CD4-positive, alpha-beta T cell treated with Interleukin-17A for 4 hours (primary cell): ENCODE results near the gene GRIK4.

Source experiments
- DNase-seq: peaks from one replicate; pipeline ENCODE4 v3.0.0-alpha.2; 2020; ENCODE audit warnings: mixed read lengths

The GRIK4 gene

DNA sequence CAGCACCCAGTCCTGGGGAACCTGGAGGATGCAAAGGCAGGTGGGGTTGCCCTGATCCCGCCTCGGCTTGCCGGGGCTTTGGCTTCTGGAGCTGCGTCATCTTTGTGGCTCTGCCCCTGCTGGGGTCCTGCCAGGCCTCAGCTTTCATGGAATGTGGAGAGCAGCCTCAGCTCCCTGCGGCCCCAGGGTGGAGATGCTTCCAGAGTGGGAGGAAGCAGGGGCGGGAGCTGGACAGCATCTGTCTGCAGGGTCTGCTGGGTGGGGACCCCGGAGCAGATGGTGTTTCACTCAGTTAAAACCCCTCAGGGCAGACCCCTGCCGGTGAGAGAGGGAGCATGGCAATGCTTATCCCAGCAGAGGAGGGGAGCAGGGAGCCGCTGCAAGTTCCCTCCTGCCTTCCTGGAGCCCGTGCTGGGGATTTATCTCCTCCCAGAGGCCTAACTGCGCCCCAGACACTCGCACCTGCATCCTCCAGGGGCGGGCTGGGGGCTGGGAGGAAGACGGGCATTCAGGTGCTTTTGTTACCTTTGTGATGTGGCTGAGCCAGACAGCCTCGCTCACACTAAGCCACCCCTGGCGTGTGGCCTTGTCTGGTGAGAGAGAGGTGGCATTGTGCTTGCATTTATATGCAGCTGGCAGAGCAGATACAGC is 15.7 kb downstream of the GRIK4 start:
- no peak for DNase-seq

DNA sequence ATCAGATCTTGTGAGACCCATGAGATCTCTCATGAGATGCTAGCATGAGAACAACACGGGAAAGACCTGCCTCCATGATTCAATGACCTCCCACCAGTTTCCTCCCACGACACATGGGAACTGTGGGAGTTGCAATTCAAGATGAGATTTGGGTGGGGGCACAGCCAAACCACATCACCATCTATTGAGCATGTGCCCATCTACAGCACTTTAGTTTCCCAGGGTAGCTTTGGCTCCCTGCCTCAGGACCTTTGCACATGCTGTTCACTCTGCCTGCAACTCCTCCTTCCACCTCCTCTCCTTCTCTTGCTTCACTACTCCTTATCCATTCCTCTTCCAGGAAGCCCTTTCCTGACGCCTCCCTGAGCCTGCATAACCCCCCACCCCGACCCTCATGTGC is 17.2 kb downstream of the GRIK4 start:
- DNase-seq: no peak

DNA sequence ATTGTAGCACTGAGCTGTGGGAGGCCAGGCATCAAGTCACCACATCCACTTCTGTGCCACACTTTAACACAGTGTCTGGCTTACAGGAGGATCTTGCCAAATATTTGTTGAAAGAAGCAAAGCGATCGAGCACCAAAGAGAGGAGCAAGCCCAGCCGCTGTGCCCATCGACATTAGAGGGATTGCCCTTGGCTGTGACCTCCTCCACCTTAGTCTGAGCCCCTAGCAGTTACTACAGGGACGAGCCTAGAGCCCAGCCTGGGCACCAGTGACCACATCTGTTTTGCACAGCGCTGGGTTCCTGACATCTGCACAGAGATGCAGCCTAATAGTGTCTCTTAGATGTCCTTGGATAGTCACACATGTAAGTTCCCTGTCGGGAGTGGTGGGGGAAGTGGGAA is 17.7 kb downstream of the GRIK4 start:
- DNase-seq: no peak

DNA sequence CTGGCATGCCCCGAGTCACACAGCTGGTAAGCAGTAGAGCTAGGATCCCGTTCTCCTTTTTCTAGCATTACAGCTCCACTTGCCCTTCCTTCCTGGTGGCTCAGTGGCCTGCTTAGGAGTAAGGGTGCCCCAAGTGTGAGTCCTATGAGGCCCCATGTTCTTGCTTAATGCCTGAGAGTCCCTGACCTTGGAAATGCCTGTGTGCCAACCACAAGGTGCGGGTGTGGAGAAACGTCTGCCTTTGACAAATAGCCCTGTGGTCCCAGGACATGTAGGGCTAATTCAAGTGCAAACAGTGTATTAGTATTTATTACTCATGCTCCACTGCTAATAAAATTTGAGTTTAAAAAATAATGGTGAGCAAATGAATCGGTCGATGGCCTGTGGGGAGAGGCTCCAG is 18.4 kb downstream of the GRIK4 start:
- no peak for DNase-seq

DNA sequence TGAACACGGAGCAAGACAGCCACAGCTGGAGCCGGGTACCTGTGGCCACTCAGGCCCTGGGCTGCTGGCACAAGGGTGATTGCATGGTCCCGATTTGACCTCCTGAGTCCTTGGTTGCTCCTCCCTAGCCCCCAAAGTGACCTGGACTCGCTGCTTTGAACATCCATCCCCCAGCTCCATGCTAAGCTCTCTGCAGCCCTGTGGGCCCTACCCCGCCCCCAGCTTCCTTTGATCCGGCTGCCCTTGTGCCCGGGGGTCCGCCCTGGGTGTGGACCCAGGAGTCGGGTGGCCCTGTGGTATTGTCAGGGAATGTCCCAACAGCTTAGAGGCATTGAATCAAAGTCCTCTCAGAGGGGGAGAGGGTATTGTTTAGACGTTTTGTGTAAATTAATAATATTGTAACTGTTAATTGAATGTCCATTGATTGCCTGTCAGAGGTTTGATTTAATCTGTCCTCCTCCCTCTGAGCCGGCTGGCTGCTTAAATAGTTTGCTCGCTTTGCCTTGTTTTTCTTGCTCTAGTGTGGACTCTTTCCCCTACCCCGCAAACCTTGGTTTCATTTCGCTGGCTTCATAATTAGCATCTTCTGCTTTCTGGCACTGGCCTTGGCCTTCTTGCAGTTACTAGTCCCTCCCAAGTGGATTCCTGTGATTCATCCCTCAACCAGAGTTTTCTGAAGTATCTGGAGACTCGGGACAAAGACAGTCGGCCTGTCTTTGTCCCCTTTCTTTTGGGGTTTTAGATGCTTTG is 20.7 kb downstream of the GRIK4 start:
- no peak for DNase-seq

DNA sequence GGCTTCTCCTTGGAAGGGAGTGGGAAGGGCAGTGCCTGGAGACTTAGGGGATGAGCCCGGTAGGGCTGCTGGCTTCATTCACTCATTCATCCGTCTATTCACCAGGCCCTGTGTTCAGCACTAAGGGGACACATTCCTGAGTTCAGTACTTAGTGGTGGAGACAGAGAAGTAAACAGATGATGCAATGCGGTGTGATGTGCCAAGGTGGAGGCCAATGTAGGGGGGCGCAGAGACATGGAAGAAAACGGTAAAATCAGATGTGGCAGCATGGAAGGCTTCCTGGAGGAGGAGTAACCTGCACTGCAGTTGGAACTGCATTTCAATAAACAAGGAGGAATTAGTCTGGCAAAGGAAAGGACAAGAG is 21.3 kb downstream of the GRIK4 start:
- DNase-seq: no peak

DNA sequence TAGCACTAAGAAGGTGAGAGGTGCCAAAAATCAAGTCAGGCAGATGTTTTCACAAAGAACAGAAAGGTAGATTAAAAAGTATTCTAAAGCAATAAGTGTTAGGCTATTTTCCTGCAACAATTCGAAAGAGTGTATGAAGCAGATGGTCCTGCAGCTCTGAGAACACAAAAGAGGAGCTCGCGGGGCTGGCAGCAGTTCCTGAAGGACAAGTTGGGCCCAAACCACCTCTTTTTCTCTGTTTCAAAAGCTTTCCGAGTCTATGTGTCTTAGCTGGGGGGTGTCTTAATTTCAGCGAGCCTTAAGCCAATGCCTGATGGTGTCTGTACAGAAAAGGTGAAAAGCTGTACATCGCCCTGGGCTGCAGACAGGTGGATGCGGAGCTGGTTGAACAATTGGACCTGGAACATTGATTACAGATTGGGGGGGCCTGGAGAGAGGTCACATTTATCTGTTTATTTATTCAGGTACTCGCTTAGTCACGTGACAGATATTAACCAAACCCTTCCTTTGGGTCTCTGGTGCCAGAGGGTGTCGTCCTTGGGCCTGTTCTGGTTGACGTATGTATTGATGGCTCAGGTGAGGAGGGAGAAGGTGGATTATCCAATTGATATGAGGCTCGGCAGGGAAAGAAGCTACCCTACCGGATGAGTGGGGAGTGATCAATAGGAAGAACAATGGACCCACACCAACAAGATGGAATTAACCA is 24.7 kb downstream of the GRIK4 start:
- DNase-seq: no peak

DNA sequence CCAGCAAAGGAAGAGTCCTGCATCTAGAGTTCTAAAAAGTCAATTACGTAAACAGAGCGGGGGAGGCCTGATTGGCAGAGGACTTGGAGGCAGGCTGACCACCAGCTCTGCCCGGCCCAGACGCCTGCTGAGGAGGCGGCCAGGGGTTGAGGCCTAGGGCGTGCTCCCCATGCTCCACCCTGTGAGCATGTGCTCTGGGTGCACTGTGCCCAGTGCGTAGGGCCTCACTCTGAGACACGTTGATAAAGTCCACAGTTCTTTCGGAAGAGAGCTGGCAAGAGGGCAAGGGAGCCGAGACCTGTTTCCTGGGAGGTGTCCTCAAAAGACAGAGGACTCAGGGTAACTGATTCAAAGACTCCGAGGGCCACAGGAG is 25.2 kb downstream of the GRIK4 start:
- no peak for DNase-seq

DNA sequence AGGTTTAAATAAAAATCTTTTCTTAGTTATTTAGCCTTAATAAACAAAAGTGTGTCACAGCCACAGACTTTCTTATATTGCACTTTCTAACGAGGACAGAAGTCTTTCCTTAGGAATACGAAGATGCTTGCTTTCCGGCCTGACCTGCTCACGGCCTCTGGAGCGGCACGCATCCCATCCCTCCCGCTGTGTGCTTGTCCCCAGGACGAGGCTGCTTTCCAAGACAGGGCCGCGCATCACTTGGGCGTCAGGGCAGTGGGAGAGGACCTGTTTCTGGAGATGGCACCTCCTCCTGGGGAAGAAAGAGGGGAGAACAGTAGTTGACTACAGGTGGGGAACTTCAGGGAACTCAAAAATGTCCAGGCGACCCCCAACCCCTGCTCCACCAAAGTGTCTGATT is 26.4 kb downstream of the GRIK4 start:
- DNase-seq: no peak

DNA sequence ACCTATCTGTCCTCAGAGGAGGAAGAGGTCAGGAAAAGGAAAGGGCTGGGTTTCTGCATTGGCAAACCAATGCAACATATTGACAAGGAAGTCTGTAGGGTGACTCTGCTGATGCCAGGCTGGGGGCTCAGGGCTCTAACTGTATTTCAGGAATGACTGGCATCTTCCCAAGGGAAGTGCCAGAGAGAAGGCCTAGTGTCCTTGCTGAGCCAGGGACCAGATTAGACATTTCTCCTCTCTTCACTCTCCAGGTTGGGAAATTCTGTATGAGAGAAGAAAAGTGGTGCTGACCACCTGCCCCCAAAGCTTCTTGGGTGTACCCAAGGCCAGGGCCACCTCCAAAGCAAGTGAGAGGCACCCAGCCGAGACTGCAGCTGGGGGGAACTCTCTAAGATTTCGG is 27.2 kb downstream of the GRIK4 start:
- DNase-seq: no peak

DNA sequence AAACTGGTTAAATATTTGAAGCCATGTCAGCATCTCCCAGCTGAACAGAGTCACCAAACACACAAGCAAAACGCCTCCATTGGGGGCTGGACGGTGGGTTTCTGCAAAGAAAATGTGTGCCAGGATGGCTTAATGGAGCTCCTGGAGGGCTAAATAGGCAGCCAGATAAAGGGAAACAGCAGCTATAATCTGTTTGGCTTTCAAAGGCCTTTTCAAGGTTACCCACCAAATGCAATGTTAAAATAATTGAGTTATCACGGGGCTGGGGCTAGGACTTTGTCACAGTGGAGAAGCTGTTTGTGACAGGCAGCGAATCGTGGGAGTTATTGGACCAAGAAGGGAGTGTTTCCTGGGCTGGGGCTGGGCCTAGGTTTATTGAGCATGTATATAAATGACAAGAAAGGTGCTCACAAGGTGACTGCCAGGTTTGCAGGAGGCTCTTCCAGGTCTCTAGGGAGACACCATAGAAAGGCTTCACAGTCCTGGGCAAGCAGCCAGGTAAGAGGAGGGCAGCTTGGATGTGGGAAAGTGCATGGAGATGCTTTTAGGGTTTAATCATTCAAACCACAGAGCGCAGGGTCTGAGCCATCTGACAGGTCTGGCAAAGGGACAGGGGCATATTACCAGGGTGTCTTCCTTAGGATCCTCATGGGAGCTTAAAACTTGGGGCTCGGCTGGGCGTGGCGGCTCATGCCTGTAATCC is 28.3 kb downstream of the GRIK4 start:
- DNase-seq: no peak

DNA sequence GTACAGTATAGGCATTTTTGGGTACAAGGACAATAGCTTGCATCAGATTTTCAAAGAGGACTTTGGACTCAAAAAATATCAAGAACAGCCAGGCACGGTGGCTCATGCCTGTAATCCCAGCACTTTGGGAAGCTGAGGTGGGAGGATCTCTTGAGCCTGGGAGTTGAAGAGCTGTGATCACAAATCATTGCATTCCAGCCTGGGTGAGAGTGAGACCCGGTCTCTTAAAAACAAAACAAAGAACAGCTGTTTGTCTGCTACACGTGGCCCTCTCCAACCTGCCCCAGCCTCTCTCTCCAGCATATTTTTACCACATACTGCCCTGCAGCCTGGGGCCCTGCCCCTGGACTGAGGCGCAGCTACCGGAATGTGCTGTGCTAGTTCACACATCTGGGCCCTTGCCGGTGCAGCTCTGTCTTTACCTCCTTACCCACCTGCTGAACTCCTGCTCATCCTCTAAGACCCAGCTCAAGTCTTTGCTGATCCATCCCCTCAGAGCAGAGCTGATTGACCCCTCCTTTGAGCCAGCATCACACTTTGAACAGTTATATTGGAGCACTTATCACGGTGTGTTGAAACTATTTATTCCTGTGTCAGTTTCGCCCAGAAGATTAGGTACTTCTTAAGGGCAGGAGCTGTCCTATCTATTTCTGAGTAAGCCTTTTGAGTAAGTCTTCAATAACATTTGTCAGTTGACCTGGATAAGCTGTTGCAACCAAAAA is 29.4 kb downstream of the GRIK4 start:
- DNase-seq: no peak

DNA sequence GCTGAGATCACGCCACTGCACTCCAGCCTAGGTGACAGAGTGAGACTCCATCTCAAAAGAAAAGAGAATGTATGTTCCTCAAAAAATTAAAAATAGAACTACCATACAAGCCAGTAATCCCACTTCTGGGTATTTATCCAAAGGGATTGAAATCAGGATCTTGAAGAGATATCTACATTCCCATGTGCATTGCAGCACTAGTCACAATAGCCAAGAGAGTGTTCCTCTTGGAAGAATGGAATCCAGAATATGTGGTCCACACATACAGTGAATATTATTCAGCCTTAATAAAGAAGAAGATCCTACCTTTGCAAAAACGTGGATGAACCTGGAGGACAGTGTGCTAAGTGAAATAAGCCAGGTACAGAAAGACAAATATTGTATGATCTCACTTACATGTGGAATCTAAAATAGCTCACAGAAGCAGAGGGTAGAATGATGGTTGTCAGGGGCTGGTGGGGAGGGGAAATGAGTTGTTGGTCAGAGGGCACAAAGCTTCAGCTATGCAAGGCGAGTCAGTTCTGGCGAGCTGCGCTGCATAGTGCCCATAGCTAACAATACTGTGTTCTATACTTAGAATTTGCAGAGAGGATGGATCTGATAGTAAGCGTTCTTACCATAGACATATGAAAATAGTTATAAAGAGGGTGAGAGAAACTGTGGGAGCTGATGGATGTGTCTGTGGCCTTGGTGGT is 32.1 kb downstream of the GRIK4 start:
- no peak for DNase-seq

DNA sequence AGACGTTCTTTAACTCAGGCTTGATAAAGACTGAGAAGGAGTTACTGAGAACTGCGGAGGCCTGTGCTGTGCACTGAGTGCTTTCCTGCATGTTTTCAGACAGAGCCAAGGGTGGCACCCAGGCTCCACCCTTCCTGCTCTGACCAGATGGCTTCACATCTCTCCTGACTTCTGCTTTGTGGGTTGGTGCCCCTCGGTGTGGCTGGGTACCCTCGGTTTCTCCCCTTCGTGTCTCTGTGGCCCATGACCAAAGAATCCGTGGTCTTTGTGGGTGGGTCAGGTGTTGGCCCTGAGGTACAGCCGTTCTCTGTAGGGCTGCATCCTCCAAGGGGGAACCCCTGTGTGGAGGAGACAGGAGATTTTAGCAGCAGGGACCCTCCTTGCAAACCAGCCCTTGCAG is 34.3 kb downstream of the GRIK4 start:
- DNase-seq: no peak

DNA sequence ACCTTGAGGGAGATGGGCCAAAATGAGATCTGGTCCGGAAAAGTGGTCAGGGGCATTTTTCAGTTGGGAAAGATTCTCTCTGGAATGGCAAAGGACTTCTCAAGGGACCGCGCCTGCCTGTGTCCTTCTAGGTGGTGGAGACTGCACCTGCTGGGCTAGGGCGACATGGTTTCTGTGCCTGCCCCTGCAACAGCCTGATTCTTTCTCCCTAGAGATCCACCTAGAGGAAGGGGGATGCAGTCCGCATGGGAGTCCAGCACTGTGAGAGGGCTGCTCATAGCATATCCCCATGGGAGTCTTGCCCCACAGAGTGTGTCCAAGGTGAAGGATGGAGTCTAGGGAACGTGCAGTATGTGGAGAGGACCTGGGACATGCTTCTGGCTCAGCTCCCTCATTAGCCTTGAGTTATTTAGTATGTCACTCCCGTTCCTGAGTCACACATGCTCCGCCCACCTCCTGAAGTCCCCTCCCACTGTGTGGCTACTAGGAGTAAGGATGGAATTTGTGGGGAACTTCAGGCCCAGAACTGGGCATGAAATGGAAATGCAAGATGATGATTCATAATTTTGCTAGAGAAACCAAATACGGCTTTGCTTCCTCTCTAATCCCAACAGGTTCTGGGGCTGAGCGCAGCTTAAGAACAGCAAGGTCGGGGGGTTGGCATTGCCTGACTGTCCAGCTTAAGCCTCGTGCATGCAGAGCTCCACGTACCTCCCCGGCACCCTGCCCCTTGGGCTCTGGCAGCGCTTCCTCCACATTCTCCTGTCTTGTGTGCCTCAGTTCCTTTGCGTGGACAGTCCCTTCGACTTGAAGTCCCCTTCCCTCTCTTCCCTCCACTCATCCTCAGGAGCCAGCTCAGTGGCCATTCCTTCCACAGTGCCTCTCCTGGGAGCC is 35.0 kb downstream of the GRIK4 start:
- DNase-seq: no peak

DNA sequence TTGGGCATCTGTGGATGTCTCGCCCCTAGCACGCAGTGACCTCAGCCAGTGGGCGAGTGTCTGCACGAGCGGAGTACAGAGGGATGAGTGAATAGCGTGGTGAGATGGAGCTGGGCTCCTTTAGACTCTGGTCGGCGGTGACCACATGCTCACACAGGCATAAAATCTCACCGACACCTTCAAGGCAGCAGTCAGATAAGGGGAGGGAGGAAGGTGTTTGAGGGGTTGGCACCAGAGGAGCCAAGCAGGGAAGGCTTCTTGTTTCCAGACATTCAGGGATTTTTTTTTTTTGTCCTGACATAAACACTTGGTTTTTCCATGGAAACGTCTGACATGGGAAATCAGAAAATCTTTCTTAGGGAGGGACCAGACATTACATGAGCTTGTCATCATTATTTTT is 35.8 kb downstream of the GRIK4 start:
- no peak for DNase-seq

DNA sequence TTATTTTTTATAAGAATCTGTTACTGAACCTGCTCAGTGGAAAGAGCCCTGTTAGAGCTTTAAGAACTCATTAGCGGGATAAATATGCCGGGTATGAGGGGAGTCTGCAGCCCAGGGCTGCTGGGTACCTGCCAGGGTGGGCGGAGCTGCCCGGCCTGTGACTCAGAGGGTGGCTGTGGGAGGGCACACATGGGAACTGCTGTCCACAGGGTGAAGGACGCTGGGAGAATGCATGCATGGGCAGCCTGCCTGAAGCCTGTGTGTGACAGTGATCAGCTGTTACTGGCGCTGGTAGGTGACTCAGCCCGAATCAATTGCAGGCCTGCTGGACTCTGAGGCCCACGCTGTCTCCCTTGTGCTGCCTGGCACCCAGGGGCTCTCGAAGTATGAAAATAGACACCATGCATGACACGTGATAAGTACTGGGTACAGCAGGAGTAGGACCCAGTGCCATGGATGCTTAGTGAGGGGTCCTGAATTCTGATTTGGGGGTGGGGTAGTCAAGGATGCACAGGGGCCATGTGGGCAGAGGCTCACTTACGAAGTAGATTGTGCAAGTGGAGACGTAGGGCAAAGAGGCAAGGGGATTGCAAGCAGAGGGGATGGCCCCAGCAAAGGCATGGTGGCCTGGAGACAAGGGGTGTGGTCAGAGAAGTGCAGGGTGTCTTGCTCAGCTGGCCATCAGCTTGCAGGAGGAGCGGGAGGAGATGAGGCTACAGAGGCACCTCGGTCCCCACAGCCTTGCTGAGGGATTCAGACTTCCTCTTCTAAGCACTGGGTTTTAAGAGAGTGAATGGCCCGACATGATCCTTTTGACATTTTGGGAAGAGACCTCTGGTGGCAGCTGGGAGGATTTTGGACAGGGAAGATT is 36.5 kb downstream of the GRIK4 start:
- no peak for DNase-seq

DNA sequence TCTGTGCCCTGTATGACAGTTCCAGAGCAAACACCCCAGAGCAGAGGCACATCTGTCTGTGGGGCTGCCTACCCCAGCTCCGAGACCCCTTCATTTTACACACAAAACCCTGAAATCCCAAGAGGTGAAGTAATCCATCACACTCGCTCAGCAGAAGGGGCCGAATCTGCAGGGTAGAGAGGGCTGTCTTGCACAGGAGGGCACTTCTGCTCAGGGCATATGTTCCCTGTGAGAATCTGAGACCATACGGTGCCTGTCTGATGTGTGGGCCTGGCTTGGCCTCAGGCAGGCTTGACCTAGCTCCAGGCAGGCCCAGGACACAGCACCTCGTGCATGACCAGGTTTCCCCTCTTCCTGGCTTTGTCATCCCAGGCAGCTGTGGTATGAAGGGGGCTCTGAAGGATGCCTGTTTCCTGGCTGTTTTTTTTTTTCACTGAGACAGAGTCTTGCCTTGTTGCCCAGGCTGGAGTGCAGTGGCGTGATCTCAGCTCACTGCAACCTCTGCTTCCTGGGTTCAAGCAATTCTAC is 37.2 kb downstream of the GRIK4 start:
- DNase-seq: no peak

DNA sequence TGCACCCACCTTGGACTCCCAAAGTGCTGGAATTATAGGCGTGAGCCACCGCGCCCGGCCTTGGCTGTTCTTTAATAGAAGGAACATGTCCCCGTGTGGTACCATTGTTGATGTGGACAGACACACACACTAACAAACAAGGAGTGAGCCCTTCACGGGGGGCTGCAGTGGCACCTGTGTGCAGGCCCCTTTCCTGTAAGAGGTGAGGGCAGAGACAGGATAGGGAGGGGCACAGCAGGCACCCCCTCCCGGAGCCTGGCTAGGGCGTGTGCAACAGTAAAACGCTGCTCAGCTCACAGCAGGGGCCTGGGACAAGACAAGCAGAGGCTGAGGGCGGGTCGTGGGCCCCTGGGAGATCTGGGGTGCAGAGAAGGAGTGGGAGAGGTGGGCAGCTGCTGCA is 37.8 kb downstream of the GRIK4 start:
- DNase-seq: no peak

DNA sequence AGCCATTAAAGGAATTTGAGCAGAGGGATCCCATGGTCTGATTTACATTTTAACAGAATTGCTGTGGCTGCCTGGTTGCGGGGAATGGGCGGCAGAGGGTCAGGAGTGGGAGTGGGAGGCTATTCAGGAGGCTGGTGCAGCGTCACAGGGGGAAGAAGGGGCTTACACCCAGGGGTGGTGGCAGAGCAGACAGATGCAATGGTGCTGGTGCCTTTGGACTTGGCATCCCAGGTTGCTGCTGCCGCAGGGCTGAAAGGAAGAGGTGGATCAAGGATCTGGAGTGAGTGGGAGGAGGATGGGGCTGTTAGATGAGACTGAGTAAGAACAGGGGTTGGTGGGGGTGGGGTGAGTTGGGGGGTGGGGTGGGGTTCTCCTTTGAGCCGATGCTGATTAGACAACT is 38.5 kb downstream of the GRIK4 start:
- DNase-seq: no peak
